KMS-11 (cell line): ENCODE measurements around the gene NPHP4.

ENCODE experiments used
- H2AFZ ChIP-seq: fragments of 200-600 bp; sonication (generic); 2 replicates; pipeline ENCODE4 v1.6.1; 2016; ENCODE audit warnings: antibody characterized with exemption, mixed run types, low read depth
- H3K27ac ChIP-seq: fragments of 200-600 bp; sonication (generic); 2 replicates; pipeline ENCODE4 v1.6.1; 2016; ENCODE audit warnings: mild to moderate bottlenecking, mixed run types
- H3K27me3 ChIP-seq: fragments of 200-600 bp; sonication (generic); 2 replicates; pipeline ENCODE4 v1.6.1; 2017; ENCODE audit warnings: mild to moderate bottlenecking, low read depth, mixed run types, moderate library complexity; ENCODE audit not compliant: insufficient read depth
- H3K36me3 ChIP-seq: fragments of 200-600 bp; sonication (generic); 2 replicates; pipeline ENCODE4 v1.6.1; 2017; ENCODE audit warnings: mild to moderate bottlenecking, mixed run types; ENCODE audit not compliant: insufficient read depth
- H3K4me1 ChIP-seq: fragments of 200-600 bp; sonication (generic); 2 replicates; pipeline ENCODE4 v1.6.1; 2016; ENCODE audit warnings: mild to moderate bottlenecking, low read depth, mixed run types; ENCODE audit not compliant: poor library complexity, severe bottlenecking
- H3K4me2 ChIP-seq: fragments of 200-600 bp; sonication (generic); 2 replicates; pipeline ENCODE4 v1.7.0; 2016; ENCODE audit warnings: mild to moderate bottlenecking, mixed run types
- H3K4me3 ChIP-seq: fragments of 200-600 bp; sonication (generic); IDR thresholded peaks from 2 replicates; pipeline ENCODE4 v1.6.1; 2017; ENCODE audit warnings: low read depth, low read length, mixed read lengths; ENCODE audit not compliant: insufficient read depth
- H3K79me2 ChIP-seq: fragments of 200-600 bp; sonication (generic); 2 replicates; pipeline ENCODE4 v1.6.1; 2016; ENCODE audit warnings: low read depth, mixed run types; ENCODE audit not compliant: insufficient read depth
- H3K9ac ChIP-seq: fragments of 200-600 bp; sonication (generic); 2 replicates; pipeline ENCODE4 v1.6.1; 2016; ENCODE audit warnings: mild to moderate bottlenecking, mixed run types
- H4K20me1 ChIP-seq: fragments of 200-600 bp; sonication (generic); 2 replicates; pipeline ENCODE4 v1.6.1; 2016; ENCODE audit warnings: mild to moderate bottlenecking, mixed run types; ENCODE audit not compliant: insufficient read depth
- CTCF ChIP-seq: fragments of 200-600 bp; sonication (generic); conservative IDR thresholded peaks from 2 replicates; pipeline ENCODE4 v1.6.1; 2017; ENCODE audit warnings: low read depth, mild to moderate bottlenecking, antibody characterized with exemption, low read length, moderate library complexity, mixed read lengths

NPHP4 gene

GRCh38 chr1:5936621-5937372 is 55.4 kb downstream of the NPHP4 start:
- H3K27ac ChIP-seq: no peak overlapping the region
- no peak overlapping the region for H3K9ac ChIP-seq
- H3K4me3 ChIP-seq: no peak overlapping the region
- H3K4me1 ChIP-seq: no peaks in the 10 kb centered on the region
- H3K4me2 ChIP-seq: no peak overlapping the region
- H3K79me2 ChIP-seq: no peaks in the 10 kb centered on the region
- H4K20me1 ChIP-seq: no peaks in the 10 kb centered on the region
- no peaks in the 10 kb centered on the region for H3K27me3 ChIP-seq
- TF ChIP-seq CTCF: no peak
- H2AFZ ChIP-seq: no peak overlapping the region
- H3K36me3 ChIP-seq: no peaks in the 10 kb centered on the region; the same call in 1 of the 2 replicates

- Histone ChIP-seq H3K36me3 (no peaks in the 10 kb centered on the region; the same call in 1 of the 2 replicates), H3K4me3 (no peak overlapping the region), H3K27me3 (no peaks in the 10 kb centered on the region), H2AFZ (no peak overlapping the region), H3K27ac (no peak overlapping the region), H4K20me1 (no peaks in the 10 kb centered on the region), H3K9ac (no peak overlapping the region), H3K79me2 (no peaks in the 10 kb centered on the region), H3K4me2 (no peak overlapping the region), H3K4me1 (no peaks in the 10 kb centered on the region)
- no peak for TF ChIP-seq CTCF
These were observed 56.1 kb downstream of the NPHP4 start for GRCh38 chr1:5936126-5936525.

GRCh38 chr1:5935026-5935425 is 57.2 kb downstream of the NPHP4 start:
- no peak for TF ChIP-seq CTCF
- Histone ChIP-seq H3K4me2 (no peak overlapping the region), H3K79me2 (no peaks in the 10 kb centered on the region), H3K27ac (no peak overlapping the region), H3K27me3 (no peaks in the 10 kb centered on the region), H2AFZ (no peak overlapping the region), H3K36me3 (no peaks in the 10 kb centered on the region; the same call in 1 of the 2 replicates), H4K20me1 (no peaks in the 10 kb centered on the region), H3K9ac (no peak overlapping the region), H3K4me3 (no peak overlapping the region), H3K4me1 (no peaks in the 10 kb centered on the region)

- Histone ChIP-seq H3K27me3 (no peaks in the 10 kb centered on the region), H3K79me2 (no peaks in the 10 kb centered on the region), H3K4me2 (no peak overlapping the region), H3K4me1 (no peaks in the 10 kb centered on the region), H3K9ac (no peak overlapping the region), H4K20me1 (no peaks in the 10 kb centered on the region), H3K4me3 (no peak overlapping the region), H3K36me3 (no peaks in the 10 kb centered on the region), H2AFZ (no peak overlapping the region), H3K27ac (no peak overlapping the region)
- no peak for TF ChIP-seq CTCF
These were observed 58.0 kb downstream of the NPHP4 start for GRCh38 chr1:5934058-5934884.
